ENCODE results near the gene UBE2V1. TPM values are rescaled to one million over a fixed set of nuclear protein-coding genes. Genes with fewer than 3 reads are reported as not detected.
A peak's percentile ranks its signal among the peaks of the same experiment; 100 is the strongest.
"Not testable (repeated sequence)": the region's sequence is repeated elsewhere in the genome, so short reads cannot be mapped to it uniquely, and the experiment has no call there.

The UBE2V1 gene
- polyA plus RNA-seq, 1 donor, result 184 TPM

DNA sequence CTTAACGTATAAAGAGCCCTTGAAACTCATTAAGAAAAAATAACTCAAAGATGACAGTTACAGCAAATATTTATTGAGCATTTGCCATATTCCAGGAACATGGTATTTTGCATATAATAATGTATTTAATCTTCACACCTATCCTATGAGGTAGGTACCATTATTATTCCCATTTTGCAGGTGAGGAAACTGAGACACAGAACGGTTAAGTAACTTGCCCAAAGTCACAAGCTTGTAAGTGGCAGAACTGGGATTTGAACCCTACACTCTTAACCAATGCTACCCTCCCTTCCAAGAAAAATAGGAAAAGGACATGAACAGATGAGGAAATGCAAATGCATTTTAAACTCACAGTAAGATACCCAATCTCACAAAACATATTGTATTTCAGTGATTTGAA is 5.3 kb upstream of the UBE2V1 start:
- no peak for DNase-seq

DNA sequence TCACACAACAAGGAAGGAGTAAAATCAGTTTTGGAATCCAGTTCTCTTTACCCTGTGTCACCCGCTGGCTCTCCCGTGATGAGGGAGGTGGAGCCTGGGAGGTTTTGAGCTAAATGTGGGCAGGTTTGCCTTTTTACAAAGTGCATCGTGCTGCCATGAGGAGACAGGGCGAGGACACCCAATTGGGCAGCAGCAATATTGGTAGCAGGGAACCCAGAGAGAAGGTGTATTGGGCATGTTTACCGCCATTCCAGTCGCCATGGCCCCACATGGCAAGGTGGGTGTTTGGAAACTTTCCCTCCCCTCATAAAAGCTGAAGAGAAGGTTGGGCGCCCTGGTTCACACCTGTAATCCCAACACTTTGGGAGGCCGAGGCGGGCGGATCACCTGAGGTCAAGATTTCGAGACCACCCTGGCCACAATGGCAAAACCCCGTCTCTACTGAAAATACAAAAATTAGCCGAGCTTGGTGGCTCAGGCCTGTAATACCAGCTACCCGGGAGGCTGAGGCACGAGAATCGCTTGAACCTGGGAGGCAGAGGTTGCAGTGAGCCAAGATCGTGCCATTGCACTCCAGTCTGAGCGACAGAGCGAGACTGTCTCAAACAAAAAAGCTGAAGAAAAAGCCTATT is 3.5 kb upstream of the UBE2V1 start:
- no peak for DNase-seq

DNA sequence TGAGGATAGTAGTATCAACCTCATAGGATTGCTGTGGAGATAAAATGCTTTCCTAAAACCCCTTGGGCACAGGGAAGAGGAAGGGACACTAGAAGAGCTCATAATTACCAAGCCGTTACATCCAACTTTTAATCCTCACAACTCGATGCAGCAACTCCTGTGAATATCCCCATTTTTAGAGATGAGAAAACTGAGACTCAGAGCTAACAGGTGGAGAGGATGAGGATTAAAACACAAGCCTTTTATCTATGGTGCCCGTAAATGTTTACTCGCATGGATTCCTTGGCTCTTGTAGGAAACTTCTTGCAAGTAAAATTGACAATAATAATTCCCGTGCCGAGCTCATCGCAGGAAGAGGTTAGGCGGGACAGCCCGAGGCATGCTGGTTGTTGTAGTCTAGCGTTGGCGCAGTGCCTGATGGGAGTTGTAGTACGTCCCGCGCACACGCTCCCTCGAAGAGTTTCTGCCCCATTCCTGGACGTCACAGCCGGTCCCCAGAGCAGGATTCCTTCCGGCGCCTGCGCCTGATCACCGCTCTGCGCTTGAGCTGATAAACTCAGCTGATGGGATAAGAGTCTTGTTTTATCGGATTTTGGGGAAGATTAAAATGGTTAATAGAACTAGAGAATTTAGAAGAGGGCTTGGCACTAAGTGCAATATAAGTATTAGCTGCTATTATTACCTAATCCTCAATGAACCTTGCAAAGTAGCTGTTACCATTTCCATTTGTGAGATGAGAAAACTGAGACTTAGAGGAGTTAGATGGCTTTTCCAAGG is 2.8 kb upstream of the UBE2V1 start:
- peak; percentile 97 for DNase-seq

DNA sequence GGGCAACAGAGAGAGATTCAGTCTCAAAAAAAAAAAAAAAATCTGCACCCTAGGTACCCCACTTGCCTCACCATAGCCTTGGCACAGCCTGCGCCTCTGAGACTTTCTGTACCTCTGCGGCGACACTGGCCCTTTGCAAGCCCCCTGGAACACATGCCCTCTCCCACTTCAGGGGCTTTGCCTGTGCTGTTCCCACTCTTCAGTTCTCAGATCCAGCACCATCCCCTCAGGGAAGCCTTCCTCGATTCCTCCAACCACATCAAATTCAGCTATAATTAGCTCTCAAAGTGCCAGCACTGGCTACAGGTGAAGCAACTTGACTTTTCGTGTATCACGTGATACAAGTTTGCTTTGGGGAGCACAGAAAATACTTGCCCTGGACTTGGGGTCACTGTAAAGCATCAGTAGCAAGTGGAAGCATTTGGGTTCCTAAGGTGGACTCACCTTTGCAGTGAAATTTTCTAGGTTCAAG is 2.1 kb upstream of the UBE2V1 start:
- no peak for DNase-seq

DNA sequence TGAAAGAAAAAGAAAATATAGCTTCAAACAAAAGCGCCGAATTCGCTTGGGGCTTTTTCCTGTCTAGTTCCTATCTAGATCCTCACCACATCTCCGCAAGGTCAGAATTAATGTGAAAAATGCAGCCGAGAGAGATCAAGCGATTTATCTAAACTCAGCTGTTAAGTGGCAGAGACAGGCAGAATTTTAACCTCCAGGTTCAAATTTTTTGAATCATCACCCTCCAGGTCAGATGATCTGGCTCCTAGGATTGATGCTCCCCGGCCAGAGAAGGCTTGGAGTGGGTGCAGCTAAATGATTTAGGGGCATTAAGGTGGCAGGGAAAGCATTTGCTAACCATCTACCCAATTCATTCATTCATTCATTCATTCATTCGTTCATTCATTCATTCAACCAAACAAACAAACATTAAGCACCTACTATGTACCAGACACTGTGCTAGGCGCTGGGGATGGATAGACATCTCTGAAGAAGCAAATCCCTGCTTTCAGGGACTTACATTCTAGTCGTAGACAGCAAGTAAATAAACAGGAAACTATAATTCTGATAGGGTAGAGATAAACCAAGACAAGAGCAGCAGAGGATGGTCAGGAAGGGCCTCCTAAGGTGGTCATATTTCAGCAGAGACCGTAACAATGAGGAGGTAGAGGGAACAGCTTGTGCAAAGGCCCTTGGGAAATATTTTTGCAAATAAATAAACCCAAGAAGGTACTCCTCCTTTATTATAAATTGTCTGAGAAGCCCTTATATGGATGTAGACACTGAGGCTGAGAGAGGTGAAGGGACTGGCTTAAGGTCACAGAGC is 672 bp upstream of the UBE2V1 start:
- DNase-seq, result no peak

DNA sequence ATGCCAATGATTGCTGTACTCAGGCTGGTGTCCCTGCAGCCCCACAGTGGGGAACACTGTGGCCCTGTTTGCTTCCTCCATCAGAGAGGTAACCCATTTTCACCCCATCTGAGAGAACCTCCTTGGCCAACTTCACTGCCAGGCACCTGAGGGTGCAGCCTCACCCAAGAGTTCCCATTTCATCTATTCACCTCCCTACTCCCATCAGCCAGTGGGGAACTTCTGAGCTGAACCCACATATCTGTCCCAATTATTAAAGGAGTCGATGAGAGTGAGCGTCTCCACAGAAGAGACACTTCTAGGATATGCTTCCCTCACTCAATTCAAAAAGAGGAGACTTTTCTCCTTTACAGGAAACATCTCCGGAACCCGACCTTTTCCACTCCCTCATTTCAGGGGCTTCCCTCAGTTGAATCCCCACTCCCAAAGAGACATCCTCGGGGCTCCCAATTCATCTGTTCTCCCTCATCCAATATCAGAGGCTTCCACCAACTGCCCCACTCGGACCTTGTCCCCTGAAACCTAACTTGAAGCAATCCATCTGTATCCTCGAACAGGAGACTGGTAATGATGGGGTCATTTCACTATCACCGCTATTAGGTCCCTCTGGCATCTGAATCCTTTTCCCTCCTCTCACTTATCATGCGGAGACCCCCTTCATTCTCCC is 988 bp downstream of the UBE2V1 start:
- DNase-seq, result no peak

DNA sequence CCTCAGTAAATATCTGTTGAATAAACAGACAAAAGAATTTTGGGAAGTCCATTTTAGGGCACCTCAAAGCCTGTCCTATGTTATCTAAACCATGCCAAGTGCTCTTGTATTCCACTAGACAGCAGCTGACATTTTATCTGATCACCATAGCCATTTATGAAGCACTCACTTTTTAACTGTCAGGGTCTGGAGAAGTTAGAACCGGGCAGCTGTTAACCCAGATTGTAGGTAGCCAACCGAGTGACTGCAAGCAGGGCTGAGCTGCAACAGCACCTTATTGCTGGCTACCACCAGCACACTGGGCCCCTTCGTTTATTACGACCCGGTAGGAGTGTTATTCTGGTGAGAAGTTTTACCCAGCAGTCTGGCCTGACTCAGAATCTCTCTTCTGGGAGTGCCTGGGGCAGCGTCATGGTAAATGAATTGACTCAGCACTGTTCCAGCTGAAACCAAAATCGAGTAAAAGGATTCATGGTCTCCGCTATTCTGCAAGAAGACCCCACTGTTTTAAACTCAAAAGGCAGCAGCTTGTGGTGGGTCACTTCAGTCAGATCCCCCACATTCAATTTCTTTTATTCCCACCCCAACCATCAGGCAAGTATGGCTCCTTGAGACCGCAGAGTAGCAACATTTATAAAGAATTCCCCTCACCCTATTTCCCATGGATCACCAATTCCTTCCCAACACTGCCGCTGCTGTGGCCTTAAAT is 1.7 kb downstream of the UBE2V1 start:
- DNase-seq, result no peak

DNA sequence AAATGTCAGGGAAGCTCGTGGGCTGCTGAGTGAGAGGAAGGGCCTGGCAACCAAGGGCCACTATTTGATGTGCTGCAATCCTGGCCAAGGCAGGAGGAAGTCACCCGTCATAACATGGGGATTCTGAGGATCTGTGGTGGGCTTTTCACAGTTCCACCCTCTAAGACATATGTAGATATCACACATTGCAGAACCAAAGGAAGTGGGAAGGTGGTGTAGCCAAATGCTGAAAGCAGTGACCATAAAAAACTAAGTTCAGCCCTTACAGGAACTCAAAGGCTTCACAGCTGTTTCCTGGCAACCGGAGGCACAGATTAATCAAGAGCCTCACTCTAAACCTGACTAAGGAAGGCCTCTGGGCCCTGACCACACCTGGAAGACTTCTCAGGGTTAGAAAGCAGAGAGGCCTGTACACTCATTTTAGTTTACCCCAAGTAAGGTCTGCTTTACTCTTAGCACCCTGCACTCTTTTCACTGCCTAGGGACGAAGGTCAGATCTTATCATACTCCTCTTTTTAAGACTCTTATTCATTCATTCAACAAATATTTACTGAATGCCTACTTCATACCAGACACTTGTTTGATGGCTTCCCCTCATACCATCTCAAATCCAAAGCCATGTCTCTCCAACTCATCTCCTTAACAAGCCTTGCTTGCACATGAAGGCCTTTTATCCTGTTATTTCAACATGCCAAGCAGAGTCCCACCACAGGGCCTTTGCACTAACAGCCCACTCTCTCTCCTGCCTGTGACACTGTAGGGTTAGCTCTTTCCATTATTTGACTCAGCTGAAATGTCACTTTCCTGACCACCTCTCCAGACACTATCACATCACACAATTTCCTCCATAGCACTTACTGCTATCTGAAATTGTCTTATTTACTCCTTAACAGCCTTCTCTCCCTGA is 2.6 kb downstream of the UBE2V1 start:
- DNase-seq, result no peak

DNA sequence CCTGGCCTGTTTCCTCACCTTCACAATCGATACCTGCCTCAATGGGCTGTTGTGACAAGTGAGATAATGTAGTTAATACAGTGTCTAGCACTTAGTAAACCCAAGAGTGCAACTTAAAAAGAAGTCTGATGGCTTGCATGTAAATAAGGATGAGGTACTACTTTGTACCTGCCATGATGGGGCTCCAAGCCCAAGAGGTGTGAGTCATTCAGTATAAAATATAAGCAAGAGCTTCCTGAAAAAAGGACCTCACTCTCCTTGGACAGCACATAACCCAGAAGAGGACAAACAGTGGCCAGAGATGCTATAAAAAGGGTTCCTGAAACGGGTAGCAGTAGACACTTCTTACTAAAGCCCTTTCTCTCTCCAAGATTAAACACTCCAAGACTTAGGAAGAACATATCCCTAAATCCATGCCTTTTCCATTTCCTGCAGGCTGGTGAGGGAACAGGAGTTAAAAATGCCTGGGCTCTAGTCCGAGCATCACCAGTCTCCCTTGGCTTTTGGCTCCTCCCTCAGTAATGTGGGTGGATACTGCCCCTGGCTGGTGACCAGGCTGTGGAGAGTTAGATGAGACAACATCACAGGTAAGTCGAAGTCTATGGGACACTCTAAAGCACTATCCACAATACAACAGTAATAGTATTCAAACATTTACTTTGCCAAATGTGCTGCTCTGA is 4.3 kb downstream of the UBE2V1 start:
- no peak for DNase-seq

DNA sequence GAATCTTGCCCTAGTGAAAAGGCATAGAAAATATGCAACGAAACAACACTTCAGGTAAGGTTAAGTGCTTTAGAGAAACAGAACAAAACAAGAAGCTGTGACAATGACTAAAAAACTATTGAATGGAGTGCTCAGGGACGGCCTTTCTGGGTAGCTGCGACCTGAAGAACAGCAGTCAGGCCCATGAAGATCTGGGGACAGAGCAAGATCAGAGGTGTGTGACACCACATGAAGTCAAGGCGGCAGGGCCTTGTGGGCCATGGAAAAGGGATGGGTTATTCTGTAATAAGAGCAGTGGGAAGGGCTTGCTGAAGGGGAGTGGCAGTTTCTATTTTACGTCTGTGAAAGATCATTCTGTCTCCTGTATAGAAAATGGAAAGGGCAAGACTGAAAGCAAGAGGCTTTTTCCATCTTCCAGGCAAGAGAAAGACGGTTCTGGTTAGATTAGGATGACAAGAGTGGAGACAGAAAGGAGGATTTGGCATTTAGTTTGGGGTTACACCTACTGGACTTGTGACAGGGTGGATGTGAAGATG is 5.1 kb downstream of the UBE2V1 start:
- DNase-seq, result no peak

DNA sequence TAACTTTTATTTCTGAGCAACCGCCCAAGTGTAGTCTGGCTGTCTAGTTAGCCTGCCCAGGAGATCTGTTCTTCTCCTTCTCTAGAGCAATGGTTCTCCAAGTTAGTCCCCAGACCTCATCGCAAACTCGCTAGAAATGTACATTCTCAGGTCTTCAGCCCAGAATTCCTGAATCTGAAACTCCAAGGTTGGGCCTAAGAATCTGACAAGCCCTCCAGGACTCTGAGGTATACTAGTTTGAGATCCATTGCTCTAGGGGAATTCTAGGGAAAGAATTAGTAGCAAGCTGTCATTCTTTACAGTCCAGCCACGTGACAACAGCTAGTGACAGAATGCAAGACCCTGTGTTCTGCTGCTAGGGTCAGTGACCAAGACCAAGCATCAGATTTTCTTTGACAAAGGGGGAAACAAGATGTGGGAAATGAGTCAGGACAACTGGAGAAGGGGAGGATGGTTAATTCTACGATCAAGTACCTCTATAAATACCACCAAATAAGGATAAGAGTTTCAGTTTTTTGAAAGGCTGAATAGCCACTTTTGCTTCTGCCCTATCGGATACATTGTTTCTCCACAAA is 5.8 kb downstream of the UBE2V1 start:
- DNase-seq, result no peak

DNA sequence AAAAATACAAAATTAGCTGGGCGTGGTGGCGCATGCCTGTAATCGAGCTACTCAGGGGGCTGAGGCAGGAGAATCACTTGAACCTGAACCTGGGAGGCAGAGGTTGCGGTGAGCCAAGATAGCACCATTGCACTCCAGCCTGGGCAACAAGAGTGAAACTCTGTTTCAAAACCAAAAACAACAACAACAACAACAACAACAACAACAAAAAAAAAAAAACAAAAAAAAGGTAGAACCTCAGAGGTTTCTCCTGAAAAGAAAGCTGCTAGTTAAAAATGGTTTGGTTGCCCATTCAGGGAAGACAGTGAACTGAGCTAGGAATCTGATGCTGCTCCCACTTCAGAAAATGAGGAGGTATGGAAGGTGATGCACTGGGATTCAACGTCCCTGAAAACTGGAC is 6.3 kb downstream of the UBE2V1 start:
- DNase-seq, result not testable (repeated sequence)

DNA sequence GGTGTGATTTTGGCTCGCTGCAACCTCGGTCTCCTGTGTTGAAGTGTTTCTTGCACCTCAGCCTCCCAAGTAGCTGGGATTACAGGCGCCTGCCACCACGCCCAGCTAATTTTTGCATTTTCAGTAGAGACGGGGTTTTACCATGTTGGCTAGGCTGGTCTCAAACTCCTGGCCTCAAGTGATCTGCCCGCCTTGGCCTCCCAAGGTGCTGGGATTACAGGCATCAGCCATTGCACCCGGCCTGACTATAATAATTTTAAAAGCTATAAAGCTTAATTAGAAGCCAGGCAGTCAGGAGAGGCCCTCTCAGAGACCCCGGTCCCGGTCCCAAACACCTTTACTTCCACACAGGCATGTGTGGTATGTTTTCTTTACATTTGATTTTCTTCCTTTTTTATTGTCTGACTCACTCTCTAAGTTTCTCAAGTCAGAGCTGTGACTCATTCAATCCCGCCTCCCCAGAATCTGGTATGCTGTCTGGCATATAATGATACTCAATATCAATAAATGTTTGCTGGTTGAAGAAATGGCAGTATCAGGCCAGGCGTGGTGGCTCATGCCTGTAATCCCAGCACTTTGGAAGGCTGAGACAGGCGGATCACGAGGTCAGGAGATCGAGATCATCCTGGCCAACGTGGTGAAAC is 9.4 kb downstream of the UBE2V1 start:
- not testable (repeated sequence) for DNase-seq

DNA sequence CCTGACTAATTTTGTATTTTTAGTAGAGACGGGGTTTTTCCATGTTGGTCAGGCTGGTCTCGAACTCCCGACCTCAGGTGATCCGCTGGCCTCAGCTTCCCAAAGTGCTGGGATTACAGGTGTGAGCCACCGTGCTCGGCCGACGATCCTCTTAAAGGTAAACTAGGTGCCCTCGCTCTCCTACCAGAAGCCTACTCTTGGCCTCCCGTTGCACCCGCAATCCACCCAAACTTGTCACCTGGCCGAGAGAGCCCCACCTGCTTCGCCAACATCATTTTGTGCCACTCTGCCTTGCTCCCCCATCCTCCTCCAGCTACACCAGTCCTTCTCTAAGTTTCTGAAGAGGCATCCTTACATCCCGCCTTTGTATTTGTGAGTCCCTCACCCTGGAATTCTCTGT is 10.4 kb downstream of the UBE2V1 start:
- DNase-seq, result not testable (repeated sequence)

DNA sequence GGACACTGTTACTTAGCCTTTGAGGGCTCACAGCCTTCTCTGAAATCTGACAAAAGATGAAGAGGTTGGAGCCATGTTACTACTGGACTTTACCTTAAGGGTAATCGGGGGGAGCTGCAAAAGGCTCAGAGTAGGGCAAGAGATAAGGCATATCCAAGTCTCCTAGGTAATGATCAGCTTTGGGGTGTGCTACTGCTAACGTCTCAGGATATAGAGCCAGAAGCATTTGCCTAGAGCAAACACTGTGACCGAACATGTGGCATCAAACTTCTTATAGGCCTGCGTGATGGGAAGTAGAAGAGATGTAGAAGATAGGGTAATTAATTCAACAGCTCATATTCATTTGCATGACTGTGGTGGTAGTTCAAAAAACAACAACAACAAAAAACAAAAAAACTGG is 11.1 kb downstream of the UBE2V1 start:
- DNase-seq, result no peak

DNA sequence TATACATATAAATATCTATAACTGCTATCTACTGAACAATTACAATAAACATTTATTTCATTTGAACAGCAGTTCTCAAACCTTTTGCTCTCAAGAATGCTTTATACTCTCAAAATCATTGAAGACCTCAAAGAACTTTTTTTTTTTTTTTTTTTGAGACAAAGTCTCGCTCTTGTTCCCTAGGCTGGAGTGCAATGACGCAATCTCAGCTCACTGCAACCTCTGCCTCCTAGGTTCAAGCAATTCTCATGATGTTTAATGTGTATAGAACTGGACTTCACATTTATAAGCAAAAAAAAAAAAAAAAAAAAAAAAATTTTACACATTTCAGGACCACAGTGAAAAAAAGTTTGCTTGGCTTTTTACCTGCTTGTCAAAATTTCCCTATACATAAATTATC is 11.7 kb downstream of the UBE2V1 start:
- no peak for DNase-seq

DNA sequence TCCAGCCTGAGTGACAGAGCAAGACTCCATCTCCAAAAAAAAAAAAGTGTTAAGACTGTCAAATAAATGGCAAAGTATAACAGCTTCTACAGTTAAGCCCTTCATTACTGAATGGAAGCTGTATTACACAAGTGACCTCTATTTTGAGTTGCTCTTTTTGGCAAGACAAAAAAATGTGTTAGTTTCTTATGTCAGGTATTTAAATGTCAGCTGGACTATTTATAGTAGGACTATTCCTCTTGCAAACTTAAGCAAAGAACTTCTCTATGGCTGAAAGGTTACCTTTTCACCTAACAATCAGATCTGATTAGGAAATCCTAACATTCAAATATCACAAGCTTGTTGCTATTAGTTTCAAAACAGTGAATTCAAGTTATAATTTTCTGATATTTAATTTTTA is 12.4 kb downstream of the UBE2V1 start:
- DNase-seq, result no peak

DNA sequence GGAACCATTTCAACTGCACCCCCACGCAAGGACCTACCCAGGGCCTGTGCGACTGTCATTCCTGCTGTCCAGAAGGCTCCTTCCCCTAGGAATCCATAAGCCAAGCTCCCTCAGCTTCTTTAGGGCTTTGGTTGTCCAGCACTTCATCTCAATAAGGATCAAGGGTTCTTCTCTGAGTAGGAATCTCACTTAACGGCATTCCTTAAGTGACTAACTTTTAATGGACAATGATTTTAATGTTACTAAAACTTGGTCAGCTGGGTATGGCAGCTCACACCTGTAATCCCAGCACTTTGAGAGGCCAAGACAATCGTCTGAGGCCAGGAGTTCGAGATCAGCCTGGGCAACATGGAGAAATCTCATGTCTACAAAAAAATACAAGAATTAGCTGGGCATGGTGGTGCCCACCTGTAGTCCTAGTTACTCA is 13.4 kb downstream of the UBE2V1 start:
- DNase-seq, result no peak

DNA sequence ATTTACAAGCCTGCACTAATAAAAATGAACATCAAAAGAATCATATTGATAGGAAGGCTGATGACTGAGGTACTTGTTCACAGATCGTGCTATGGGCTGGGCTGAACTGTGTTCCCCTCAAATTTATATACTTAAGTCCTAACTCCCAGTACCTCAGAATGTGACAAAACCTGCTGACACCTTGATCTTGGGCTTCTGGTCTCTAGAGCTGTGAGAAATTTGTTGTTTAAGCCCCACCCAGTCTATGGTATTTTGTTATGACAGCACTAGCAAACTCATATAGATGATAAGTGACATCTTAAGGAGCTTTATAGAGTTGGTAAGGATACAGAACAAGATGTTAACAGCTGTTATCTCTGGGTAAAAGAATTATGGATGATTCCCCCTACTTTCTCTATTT is 13.8 kb downstream of the UBE2V1 start:
- no peak for DNase-seq
